H1 (cell line): ENCODE data around the gene RANBP3L. TPM values are rescaled to one million over a fixed set of nuclear protein-coding genes. Genes with fewer than 3 reads are reported as not detected.

ENCODE experiments used
- ASH2L ChIP-seq: fragments of 200-600, 300-600 bp; sonication (generic); IDR thresholded peaks from one replicate; pipeline ENCODE4 v1.7.1; 2017; ENCODE audit warnings: low read length
- SAP30 ChIP-seq: fragments of 300-600 bp; sonication (generic); IDR thresholded peaks from 2 replicates; pipeline ENCODE4 v1.7.1; 2012; ENCODE audit warnings: low read length, moderate library complexity, mild to moderate bottlenecking, inconsistent platforms; ENCODE audit not compliant: insufficient read depth, insufficient replicate concordance
- SP4 ChIP-seq: IDR thresholded peaks from 2 replicates; pipeline ENCODE4 v1.6.1; 2012; ENCODE audit warnings: low read length, inconsistent platforms
- polyA plus RNA-seq, 7 experiments: library from polyadenylated mRNA; depleted of rRNA in 3 of 7; stranded (reverse) in 5 of 7; unstranded in 2 of 7; fragments of >200 nt in 5 of 7; fragments of 200-250 nt in 2 of 7; gene quantifications; 1 replicate in 5 of 7; 2 replicates in 1 of 7; 4 replicates in 1 of 7; pipeline versions ENCODE4 v1.2.1 to v1.2.3, GENCODE V29; 2011 to 2013; ENCODE audit warnings: missing spikeins in 2 of 7, mixed read lengths in 2 of 7
- total RNA-seq: library from RNA; stranded (reverse); fragmentation: NEBNext Ultra II Directional; extraction: Animal tissue kit (Norgen Biotek cat#: 25700); gene quantifications from 2 replicates; pipeline ENCODE4 v1.2.1, GENCODE V29; 2021
- TF ChIP-seq, protein P1 (sequence below): IDR thresholded peaks from 2 replicates; pipeline ENCODE4 v1.6.1; 2011; ENCODE audit warnings: low read length, improper control_type of control experiment

RANBP3L gene
- total and polyA plus RNA-seq, 2 of the 8 experiments (the other 6 are each of a cell fraction or from before 2014, with no cell fraction given): not detected

DNA sequence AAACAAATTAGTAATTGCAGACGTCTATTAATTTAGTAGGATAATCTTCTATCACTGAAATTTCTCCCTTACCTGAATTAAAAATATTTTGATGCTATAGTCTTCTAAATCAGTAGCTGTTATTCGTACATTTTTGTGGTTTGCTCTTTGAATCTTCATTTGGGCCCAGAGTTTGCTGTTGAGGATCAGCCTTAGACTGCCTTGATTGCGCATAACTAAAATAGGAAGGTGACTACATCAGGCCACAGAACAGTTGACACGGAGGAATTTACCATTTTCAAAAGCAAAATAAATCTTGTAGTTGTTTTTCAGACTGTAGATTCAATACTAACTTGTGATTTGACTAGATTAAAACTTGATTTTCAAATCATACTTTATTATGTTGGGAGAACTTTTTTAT is 48.1 kb downstream of the RANBP3L start (continued):
- TF ChIP-seq, protein P1, sequence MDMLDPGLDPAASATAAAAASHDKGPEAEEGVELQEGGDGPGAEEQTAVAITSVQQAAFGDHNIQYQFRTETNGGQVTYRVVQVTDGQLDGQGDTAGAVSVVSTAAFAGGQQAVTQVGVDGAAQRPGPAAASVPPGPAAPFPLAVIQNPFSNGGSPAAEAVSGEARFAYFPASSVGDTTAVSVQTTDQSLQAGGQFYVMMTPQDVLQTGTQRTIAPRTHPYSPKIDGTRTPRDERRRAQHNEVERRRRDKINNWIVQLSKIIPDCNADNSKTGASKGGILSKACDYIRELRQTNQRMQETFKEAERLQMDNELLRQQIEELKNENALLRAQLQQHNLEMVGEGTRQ: no peak
- TF ChIP-seq SP4: no peak
- no peak for TF ChIP-seq SAP30
- TF ChIP-seq ASH2L: no peak
